Measurements from ENCODE around the gene AMER3. TPM values are rescaled to one million over a fixed set of nuclear protein-coding genes. Genes with fewer than 3 reads are reported as not detected.

The AMER3 gene
- total and polyA plus RNA-seq, 7 donors, result not detected

GRCh38 chr2:130769343-130769907, 14.1 kb downstream of the AMER3 start:
- no peaks in the 10 kb centered on the region for H3K36me3 ChIP-seq (ENCODE audit: insufficient read depth in 1 of 2, low read depth in 1 of 2)
- WGBS, 3 donors, result 57 to 62% (median 57%) methylated on average over 7 of the region's 7 CpGs
- no peaks in the 10 kb centered on the region for H3K9me3 ChIP-seq
- peaks cover 0 to 8% (median 0%) of the 10 kb centered on the region in 3 donors for H3K27me3 ChIP-seq (ENCODE audit: insufficient read depth in 3 of 3, low read length in 2 of 3)
- H3K4me3 ChIP-seq, result no peak overlapping the region
- ATAC-seq, result no peak
- intact Hi-C loops (cut with DNase I), result no loop called here
- TF ChIP-seq CTCF (IDR thresholded peaks at IDR 0.05), result no peak
- no peak for DNase-seq
- no peaks in the 10 kb centered on the region for H3K4me1 ChIP-seq
- H3K27ac ChIP-seq, result no peak overlapping the region

GRCh38 chr2:130776550-130776949, 21.2 kb downstream of the AMER3 start:
- ATAC-seq, result no peak
- intact Hi-C loops (cut with DNase I), result no loop called here
- peaks cover 0 to 6% (median 0%) of the 10 kb centered on the region in 3 donors for H3K27me3 ChIP-seq (ENCODE audit: insufficient read depth in 3 of 3, low read length in 2 of 3)

DNA sequence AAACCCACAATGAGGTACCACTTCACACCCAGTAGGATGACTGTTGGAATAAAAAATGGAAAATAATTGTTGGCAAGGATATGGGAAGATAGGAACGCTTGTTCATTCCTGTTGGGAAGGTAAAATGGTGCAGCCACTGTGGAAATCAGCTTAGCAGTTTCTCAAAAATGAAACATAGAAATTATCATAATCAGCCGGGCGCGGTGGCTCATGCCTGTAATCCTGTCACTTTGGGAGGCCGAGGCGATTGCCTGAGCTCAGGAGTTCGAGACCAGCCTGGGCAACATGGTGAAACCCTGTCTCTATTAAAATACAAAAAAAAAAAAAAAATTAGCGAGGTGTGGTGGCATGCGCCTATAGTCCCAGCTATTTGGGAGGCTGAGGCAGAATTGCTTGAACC, 23.4 kb downstream of the AMER3 start:
- no peak for DNase-seq

More at GRCh38 chr2:130776550-130776949, 21.2 kb downstream of the AMER3 start:
- Histone ChIP-seq H3K4me1 (no peaks in the 10 kb centered on the region), H3K4me3 (no peak overlapping the region), H3K36me3 (ENCODE audit: insufficient read depth in 1 of 2, low read depth in 1 of 2) (no peaks in the 10 kb centered on the region), H3K9me3 (no peaks in the 10 kb centered on the region), H3K27ac (no peak overlapping the region)
- no peak for TF ChIP-seq CTCF (IDR thresholded peaks at IDR 0.05)
- 34 to 40% (median 37%) methylated on average over 4 of the region's 4 CpGs for WGBS, 3 donors
- DNase-seq, result no peak

GRCh38 chr2:130785466-130786055, 30.2 kb downstream of the AMER3 start:
- Histone ChIP-seq H3K4me3 (no peak overlapping the region), H3K27me3 (ENCODE audit: insufficient read depth in 3 of 3, low read length in 2 of 3) (peaks cover 0 to 8% (median 0%) of the 10 kb centered on the region in 3 donors), H3K27ac (no peak overlapping the region), H3K36me3 (ENCODE audit: insufficient read depth in 1 of 2, low read depth in 1 of 2) (no peaks in the 10 kb centered on the region), H3K4me1 (no peaks in the 10 kb centered on the region), H3K9me3 (no peaks in the 10 kb centered on the region)
- WGBS, 3 donors, result 52 to 65% (median 61%) methylated on average over 12 of the region's 12 CpGs
- no peak for TF ChIP-seq CTCF (IDR thresholded peaks at IDR 0.05)
- no peak for ATAC-seq
- no peak for DNase-seq
- intact Hi-C loops (cut with DNase I), result no loop called here

More for the DNA sequence above, 23.4 kb downstream of the AMER3 start:
- Histone ChIP-seq H3K4me3 (no peak overlapping the region), H3K4me1 (no peaks in the 10 kb centered on the region), H3K9me3 (no peaks in the 10 kb centered on the region), H3K36me3 (ENCODE audit: insufficient read depth in 1 of 2, low read depth in 1 of 2) (no peaks in the 10 kb centered on the region), H3K27me3 (ENCODE audit: insufficient read depth in 3 of 3, low read length in 2 of 3) (peaks cover 0 to 10% (median 0%) of the 10 kb centered on the region in 3 donors), H3K27ac (no peak overlapping the region)
- WGBS, 3 donors, result 82 to 91% (median 91%) methylated on average over 9 of the region's 9 CpGs
- intact Hi-C loops (cut with DNase I), result no loop called here
- no peak for TF ChIP-seq CTCF (IDR thresholded peaks at IDR 0.05)
- ATAC-seq, result no peak

All from psoas muscle (tissue), 8 donors.